ENCODE results near the gene ALOX15B. TPM values are rescaled to one million over a fixed set of nuclear protein-coding genes. Genes with fewer than 3 reads are reported as not detected.

Gene ALOX15B
- total and polyA plus RNA-seq, 9 of the 15 experiments (the other 6 are each of a cell fraction or from before 2014, with no cell fraction given), result 0.04 TPM; not detected in 8

DNA sequence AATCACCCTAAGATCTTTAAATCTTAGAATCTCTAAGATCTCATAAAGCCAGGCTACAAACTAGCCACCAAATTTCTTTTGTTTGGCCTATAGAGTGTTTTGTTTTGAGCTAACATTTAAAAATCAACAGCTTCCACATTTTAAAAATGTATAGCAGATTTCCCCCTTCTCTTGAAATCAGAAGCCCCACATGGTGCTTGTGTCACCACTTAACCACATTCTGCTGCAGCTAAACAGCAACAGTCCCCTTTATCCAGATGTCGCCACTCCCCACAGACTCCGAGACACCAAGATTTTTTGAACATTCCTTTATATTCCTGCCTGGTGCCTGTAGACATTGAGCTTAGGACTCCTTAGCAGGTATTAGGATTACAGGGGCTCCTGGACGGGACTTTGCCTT, 20.4 kb upstream of the ALOX15B start:
- Histone ChIP-seq H4K20me1 (replicated peaks; ENCODE audit: control insufficient read depth, insufficient read depth, low read length) (no peaks in the 10 kb centered on the region), H3K79me2 (ENCODE audit: control insufficient read depth, insufficient read depth, low read length) (no peaks in the 10 kb centered on the region), H3K4me1 (replicated peaks in 1 of 2; ENCODE audit: control insufficient read depth in 2 of 2, insufficient read depth in 2 of 2, low read length in 2 of 2) (peaks cover 0 to 13% of the 10 kb centered on the region in 2 experiments; a peak in 2 of 5 replicates), H3K9me3 (replicated peaks; ENCODE audit: control insufficient read depth, insufficient read depth, low read depth, low read length) (no peaks in the 10 kb centered on the region), H3K4me2 (ENCODE audit: insufficient read depth, low read length) (no peak overlapping the region), H3K27ac (ENCODE audit: extremely low read depth, low read depth, low read length) (no peak overlapping the region), H3K9ac (ENCODE audit: insufficient read depth in 1 of 2, low read depth in 2 of 2, low read length in 2 of 2) (no peak overlapping the region), H3K36me3 (ENCODE audit: control insufficient read depth, insufficient read depth, low read length) (no peaks in the 10 kb centered on the region), H2AFZ (ENCODE audit: low read depth, low read length) (no peak overlapping the region), H3K27me3 (ENCODE audit: control insufficient read depth in 2 of 2, insufficient read depth in 2 of 2, low read length in 2 of 2) (peaks cover 6 to 65% of the 10 kb centered on the region in 2 experiments; a peak in 4 of 5 replicates), H3K9me1 (ENCODE audit: control insufficient read depth, insufficient read depth, low read length) (no peaks in the 10 kb centered on the region), H3K4me3 (no peak overlapping the region)
- CTCF ChIA-PET (ENCODE audit: low intra/inter-chr PET ratio), result interaction anchor here (2.9 to 3.1 kb wide), 2 partner anchors 23 to 39 kb away, joined by 17 read pairs; no protein-coding TSS in a partner anchor
- no TSS peak for BruUV-seq (replicated peaks)
- intact Hi-C loops (cut with micrococcal nuclease), result no loop called here
- DNase-seq (ENCODE audit: extremely low read depth in 1 of 4, low spot score in 3 of 4), result no peak
- 12% methylated on average over 3 of the region's 3 CpGs for WGBS (ENCODE audit: insufficient coverage, low coverage, missing lambda C conversion rate)
- TF ChIP-seq MNT (conservative IDR thresholded peaks at IDR 0.05), result no peak
- no peak for TF ChIP-seq HDAC3 (IDR thresholded peaks at IDR 0.05; ENCODE audit: borderline replicate concordance, partially characterized antibody)
- TF ChIP-seq ZFX (CRISPR knock-in tag; IDR thresholded peaks at IDR 0.05), result no peak
- no peak for TF ChIP-seq DACH1 (IDR thresholded peaks at IDR 0.05; ENCODE audit: partially characterized antibody)
- TF ChIP-seq POLR3A (IDR thresholded peaks at IDR 0.05; ENCODE audit: borderline replicate concordance, extremely low read depth, insufficient read depth, insufficient read length), result no peak
- no peak for TF ChIP-seq SMAD4 (CRISPR knock-in tag; conservative IDR thresholded peaks at IDR 0.05)
- TF ChIP-seq SIX5 (IDR thresholded peaks at IDR 0.05; ENCODE audit: borderline replicate concordance in 1 of 2, insufficient read depth in 1 of 2, low read depth in 1 of 2, low read length in 2 of 2), result no peak
- no peak for TF ChIP-seq ZNF75A (CRISPR knock-in tag; IDR thresholded peaks at IDR 0.05)
- no peak for TF ChIP-seq SNRNP70 (optimal IDR thresholded peaks at IDR 0.05; ENCODE audit: low read depth, low read length)
- TF ChIP-seq C11orf30 (IDR thresholded peaks at IDR 0.05; ENCODE audit: low read depth), result no peak
- TF ChIP-seq TSC22D4 (tag; IDR thresholded peaks at IDR 0.05), result no peak
- no peak for TF ChIP-seq HIVEP1 (CRISPR knock-in tag; IDR thresholded peaks at IDR 0.05)
- TF ChIP-seq, protein P1, sequence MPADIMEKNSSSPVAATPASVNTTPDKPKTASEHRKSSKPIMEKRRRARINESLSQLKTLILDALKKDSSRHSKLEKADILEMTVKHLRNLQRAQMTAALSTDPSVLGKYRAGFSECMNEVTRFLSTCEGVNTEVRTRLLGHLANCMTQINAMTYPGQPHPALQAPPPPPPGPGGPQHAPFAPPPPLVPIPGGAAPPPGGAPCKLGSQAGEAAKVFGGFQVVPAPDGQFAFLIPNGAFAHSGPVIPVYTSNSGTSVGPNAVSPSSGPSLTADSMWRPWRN (IDR thresholded peaks at IDR 0.05; ENCODE audit: low read depth), result no peak
- TF ChIP-seq HMGXB4 (CRISPR knock-in tag; IDR thresholded peaks at IDR 0.05), result no peak
- TF ChIP-seq POLR2AphosphoS5 (IDR thresholded peaks at IDR 0.05; ENCODE audit: control insufficient read depth, insufficient read depth, low read depth, low read length), result no peak
- no peak for TF ChIP-seq ZNF24 (IDR thresholded peaks at IDR 0.05)
- TF ChIP-seq, protein P2, sequence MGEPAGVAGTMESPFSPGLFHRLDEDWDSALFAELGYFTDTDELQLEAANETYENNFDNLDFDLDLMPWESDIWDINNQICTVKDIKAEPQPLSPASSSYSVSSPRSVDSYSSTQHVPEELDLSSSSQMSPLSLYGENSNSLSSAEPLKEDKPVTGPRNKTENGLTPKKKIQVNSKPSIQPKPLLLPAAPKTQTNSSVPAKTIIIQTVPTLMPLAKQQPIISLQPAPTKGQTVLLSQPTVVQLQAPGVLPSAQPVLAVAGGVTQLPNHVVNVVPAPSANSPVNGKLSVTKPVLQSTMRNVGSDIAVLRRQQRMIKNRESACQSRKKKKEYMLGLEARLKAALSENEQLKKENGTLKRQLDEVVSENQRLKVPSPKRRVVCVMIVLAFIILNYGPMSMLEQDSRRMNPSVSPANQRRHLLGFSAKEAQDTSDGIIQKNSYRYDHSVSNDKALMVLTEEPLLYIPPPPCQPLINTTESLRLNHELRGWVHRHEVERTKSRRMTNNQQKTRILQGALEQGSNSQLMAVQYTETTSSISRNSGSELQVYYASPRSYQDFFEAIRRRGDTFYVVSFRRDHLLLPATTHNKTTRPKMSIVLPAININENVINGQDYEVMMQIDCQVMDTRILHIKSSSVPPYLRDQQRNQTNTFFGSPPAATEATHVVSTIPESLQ (CRISPR knock-in tag; IDR thresholded peaks at IDR 0.05), result no peak
- ATAC-seq, result no peak
- POLR2A ChIA-PET, result no interaction called here
- FAIRE-seq, result no peak
- in situ Hi-C loops (cut with MboI), result no loop called here
